ENCODE results near the gene LMNA. TPM values are rescaled to one million over a fixed set of nuclear protein-coding genes. Genes with fewer than 3 reads are reported as not detected.

Gene LMNA
- total and polyA plus RNA-seq, 2 of the 4 experiments (the other 2 are of a cell fraction) = 563 to 755 TPM

DNA sequence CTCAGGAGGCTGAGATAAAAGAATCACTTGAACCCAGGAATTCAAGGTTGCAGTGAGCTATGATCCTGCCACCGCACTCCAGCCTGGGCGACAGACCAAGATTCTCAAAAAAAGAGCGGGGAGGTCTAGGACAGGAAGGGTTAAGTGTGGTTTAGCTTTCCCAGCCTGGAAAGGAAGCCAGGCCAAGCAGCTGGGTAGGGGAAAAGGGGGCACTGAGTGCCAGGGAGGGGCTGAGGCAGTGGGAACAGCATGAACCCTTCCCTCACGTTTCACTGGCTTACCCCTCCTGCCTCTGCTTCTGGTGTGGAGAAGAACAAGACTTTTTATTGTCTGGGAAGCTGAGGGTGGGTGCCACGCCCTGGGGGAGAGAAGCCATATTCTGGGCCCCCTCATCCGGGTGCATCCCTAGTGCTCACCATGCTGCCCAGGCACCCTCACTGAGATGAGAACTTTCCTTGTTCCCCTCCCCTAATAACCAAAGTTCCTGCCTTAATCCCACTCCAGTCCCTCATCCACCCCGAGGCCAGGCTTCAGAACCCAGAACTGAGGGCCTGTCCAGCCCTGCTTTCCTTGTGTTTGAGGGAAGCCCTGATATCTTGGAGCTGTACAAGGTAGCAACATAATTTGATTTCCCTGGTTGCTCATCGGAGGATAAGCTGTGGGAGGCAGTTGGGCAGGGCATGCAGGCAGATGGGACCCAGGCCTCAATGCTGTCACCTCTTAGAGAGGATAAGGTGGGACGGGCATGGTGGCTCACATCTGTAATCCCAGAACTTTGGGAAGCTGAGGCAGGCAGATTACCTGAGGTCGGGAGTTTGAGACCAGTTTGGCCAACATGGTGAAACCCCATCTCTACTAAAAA is 2.0 kb upstream of the LMNA start (continued):
- TF ChIP-seq, protein P1, sequence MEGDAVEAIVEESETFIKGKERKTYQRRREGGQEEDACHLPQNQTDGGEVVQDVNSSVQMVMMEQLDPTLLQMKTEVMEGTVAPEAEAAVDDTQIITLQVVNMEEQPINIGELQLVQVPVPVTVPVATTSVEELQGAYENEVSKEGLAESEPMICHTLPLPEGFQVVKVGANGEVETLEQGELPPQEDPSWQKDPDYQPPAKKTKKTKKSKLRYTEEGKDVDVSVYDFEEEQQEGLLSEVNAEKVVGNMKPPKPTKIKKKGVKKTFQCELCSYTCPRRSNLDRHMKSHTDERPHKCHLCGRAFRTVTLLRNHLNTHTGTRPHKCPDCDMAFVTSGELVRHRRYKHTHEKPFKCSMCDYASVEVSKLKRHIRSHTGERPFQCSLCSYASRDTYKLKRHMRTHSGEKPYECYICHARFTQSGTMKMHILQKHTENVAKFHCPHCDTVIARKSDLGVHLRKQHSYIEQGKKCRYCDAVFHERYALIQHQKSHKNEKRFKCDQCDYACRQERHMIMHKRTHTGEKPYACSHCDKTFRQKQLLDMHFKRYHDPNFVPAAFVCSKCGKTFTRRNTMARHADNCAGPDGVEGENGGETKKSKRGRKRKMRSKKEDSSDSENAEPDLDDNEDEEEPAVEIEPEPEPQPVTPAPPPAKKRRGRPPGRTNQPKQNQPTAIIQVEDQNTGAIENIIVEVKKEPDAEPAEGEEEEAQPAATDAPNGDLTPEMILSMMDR (conservative IDR thresholded peaks at IDR 0.05; ENCODE audit: low read depth, low read length) = no peak
- TF ChIP-seq POLR2A (IDR thresholded peaks at IDR 0.05; ENCODE audit: low read depth, low read length) = no peak
